Measurements from ENCODE around the gene RDX. TPM values are rescaled to one million over a fixed set of nuclear protein-coding genes. Genes with fewer than 3 reads are reported as not detected.

The RDX gene
- total RNA-seq, 1 experiment from 2014 or later = 86.6 TPM

GRCh38 chr11:110185121-110185591 lies 111.3 kb downstream of the RDX start:
- Histone ChIP-seq H4K8ac (replicated peaks; ENCODE audit: insufficient read length, low read depth, low read length) (no peak overlapping the region), H3K56ac (ENCODE audit: insufficient read length, low read depth, low read length) (no peak overlapping the region), H3K23me2 (ENCODE audit: insufficient read length, low read depth, low read length, poor library complexity, severe bottlenecking) (no peaks in the 10 kb centered on the region), H3K79me1 (ENCODE audit: insufficient read depth, low read depth, low read length, poor library complexity, severe bottlenecking) (no peaks in the 10 kb centered on the region), H2AK5ac (ENCODE audit: insufficient read length, low read length) (no peak overlapping the region), H2BK15ac (ENCODE audit: low read depth, low read length) (no peak overlapping the region), H3K9ac (ENCODE audit: extremely low read depth, insufficient read length, low read length) (no peak overlapping the region), H3T11ph (ENCODE audit: low read length) (no peak overlapping the region), H2BK20ac (ENCODE audit: low read depth, low read length, poor library complexity, severe bottlenecking) (no peak overlapping the region), H4K5ac (ENCODE audit: insufficient read length, low read depth, low read length) (no peak overlapping the region), H3K4ac (ENCODE audit: low read depth, low read length) (no peak overlapping the region), H4K91ac (ENCODE audit: insufficient read length, low read depth, low read length) (no peak overlapping the region), H3K27ac (ENCODE audit: insufficient read length, low read depth, low read length) (no peak overlapping the region), H3K4me2 (ENCODE audit: insufficient read depth, insufficient read length, low read length) (no peak overlapping the region), H2BK120ac (ENCODE audit: low read depth, low read length, poor library complexity, severe bottlenecking) (no peak overlapping the region), H4K20me1 (ENCODE audit: control insufficient read depth, insufficient read depth, insufficient read length) (no peaks in the 10 kb centered on the region), H2AFZ (ENCODE audit: low read length) (no peak overlapping the region), H3K27me3 (ENCODE audit: insufficient read depth, low read length) (no peaks in the 10 kb centered on the region), H3K9me3 (ENCODE audit: control insufficient read depth, low read depth, low read length) (no peaks in the 10 kb centered on the region), H3K4me1 (ENCODE audit: insufficient read depth, low read length) (peaks cover 15% of the 10 kb centered on the region; the same call in 1 of the 2 replicates), H3K79me2 (ENCODE audit: insufficient read depth, low read length) (no peaks in the 10 kb centered on the region), H3K23ac (ENCODE audit: insufficient read length, low read depth, low read length) (no peak overlapping the region), H3K18ac (ENCODE audit: insufficient read length, low read depth, low read length) (no peak overlapping the region), H3K14ac (ENCODE audit: insufficient read depth, low read length) (no peak overlapping the region), H2BK5ac (ENCODE audit: insufficient read length, low read length) (no peak overlapping the region), H2BK12ac (ENCODE audit: insufficient read length, low read depth, low read length) (no peak overlapping the region)
- WGBS (ENCODE audit: extremely low coverage, insufficient read length, low lambda C conversion rate) = no CpG with 5 or more reads among the region's 3 CpGs
- Mint-ChIP-seq H3K36me3 (ENCODE audit: insufficient read depth in 1 of 3, low read depth in 3 of 3) (no peaks in the 10 kb centered on the region), H3K27ac (peak overlapping the region in 1 of 3 experiments; percentile 60; a peak in 1 of 7 replicates), H3K9me3 (no peaks in the 10 kb centered on the region), H3K27me3 (ENCODE audit: low read depth) (no peaks in the 10 kb centered on the region; the same call in 1 of the 2 replicates), H3K4me3 (no peak overlapping the region), H3K4me1 (peaks cover 25 to 37% of the 10 kb centered on the region in 2 experiments)
- no peak for TF ChIP-seq CTCF (conservative IDR thresholded peaks at IDR 0.05)
- no peak for DNase-seq

All from H9 (cell line).